ENCODE measurements around the gene SMAD6.

GRCh38 chr15:66827698-66828055 is 125.6 kb downstream of the SMAD6 start:
- no peak for TF ChIP-seq EZH2phosphoT487 (IDR thresholded peaks at IDR 0.05; ENCODE audit: insufficient read depth, low read depth)
- no peak for TF ChIP-seq EZH2 (IDR thresholded peaks at IDR 0.05; ENCODE audit: insufficient read depth, poor library complexity, severe bottlenecking)
